ENCODE measurements around the gene SORCS2.

The SORCS2 gene

DNA sequence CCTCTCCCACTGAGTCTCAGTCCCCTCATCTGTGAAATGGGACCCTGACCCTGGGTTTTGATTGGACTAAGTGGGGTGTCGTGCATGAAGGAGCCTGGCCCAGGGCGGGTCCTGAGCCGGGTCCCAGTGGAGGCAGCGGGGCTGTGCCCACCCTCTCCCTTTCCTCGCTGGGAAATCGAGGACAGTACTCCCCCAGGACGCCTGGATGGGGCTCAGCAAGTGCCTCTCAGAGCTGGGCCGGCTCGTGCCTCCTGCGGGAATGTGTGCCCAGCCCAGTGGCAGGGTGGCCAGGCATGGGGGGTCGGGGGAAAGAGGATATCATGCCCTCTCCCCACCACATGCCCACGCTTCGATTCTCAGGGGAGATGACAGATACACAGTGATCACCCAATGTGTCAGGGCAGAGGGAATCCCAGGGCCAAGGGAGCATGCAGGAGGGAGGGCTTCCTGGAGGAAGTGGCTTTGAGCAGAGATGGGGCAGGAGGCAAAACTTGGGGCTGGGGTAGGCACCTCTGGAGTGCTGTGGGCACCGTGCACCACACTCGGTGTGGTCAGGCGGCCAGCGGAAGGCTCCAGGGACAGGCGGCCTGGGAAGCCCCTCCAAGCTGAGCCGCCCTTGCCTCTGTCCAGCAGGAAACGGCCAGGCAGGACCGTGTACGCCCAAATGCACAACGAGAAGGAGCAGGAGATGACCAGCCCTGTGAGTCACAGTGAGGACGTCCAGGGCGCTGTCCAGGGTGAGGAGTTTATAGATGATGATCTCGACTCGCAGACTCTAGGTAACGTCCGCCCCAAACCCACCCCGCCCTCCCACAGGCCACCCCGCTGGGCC, 544.3 kb downstream of the SORCS2 start:
- DNase-seq (ENCODE audit: low spot score) (no peak), FAIRE-seq (no peak)

GRCh38 chr4:7737268-7737645, 544.9 kb downstream of the SORCS2 start:
- no peak for FAIRE-seq
- DNase-seq (ENCODE audit: low spot score): no peak

DNA sequence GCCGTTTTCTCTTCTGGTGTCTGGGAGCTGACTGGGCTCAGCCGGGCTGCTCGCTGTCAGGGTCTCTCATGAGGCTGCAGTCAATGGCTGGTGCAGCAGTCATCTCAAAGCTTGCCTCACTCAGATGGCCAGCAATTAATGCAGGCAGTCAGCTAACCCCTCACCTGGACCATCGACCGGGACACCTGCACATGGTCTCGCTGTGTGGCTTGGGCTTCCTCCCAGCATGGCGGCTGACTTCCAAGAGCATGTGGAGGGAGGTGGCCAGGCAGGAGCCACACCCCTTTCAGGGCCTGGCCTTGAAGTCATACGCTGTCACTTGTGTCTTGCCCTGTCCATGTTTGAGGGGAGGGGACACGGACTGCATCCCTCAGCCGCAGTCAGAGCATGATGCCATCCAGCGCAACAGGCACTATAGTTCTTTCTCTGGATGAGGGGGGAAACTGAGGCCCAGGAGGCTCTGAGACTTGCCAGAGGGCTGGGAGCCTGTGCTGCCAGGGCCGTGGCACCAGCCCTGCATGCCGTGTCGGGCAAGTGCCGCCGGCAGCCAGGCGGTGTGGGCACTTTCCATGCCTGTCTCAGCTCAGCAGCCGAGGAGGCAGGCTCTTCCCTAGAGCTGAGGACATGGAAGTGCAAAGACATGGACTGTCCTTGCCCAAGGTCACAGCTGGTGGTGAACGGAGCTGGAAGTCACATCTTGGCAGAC, 545.6 kb downstream of the SORCS2 start:
- FAIRE-seq (no peak), DNase-seq (ENCODE audit: low spot score) (no peak)

- no peak for DNase-seq (ENCODE audit: low spot score)
- no peak for FAIRE-seq
Measured at GRCh38 chr4:7738458-7739076, 546.2 kb downstream of the SORCS2 start.

GRCh38 chr4:7739077-7739917, 547.0 kb downstream of the SORCS2 start:
- no peak for FAIRE-seq
- no peak for DNase-seq (ENCODE audit: low spot score)

DNA sequence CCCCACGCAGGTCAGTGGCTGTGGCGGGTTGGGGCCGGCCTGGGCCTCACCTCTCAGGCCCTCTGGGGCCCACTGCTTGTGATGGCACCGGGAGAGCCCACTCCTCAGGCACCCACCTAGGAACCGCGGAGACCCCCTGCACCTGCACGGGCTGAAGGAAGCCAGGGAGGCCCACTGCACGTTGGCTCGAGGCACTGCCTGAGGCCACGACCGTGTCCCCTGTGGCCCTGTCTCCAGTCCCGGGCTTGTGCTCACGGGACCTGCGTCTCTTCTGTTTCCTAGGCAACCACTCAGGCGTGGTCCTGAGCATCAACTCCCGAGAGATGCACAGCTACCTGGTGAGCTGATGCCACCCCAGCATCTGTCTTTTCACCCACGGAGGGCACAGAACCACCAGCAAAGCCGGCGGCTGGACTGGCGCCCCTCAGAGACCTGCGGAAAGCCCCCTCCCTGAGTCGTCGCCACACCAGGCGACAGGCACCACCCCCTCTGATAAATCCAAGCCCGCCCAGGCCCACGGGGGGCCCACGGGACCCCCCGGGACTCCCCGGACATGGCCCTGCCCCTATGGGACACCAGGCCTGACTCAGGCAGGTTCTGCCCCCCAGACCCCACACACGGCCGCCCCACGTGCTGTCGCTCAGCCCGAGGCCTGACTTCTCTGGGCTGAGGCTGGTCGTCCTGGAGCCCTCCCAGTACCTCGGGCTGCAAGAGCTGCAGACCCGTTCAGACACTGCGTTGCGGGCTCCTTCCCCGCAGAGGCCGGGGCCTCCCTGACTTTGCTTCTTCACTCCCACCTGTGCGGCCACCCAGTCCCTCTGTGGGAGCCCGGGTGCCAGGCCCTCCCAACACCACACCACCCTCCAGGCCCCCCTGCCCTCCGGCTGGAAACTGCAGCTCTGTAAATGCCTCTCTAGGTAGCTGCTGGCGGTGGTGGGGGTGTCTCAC, 547.9 kb downstream of the SORCS2 start:
- FAIRE-seq: no peak
- no peak for DNase-seq (ENCODE audit: low spot score)

DNA sequence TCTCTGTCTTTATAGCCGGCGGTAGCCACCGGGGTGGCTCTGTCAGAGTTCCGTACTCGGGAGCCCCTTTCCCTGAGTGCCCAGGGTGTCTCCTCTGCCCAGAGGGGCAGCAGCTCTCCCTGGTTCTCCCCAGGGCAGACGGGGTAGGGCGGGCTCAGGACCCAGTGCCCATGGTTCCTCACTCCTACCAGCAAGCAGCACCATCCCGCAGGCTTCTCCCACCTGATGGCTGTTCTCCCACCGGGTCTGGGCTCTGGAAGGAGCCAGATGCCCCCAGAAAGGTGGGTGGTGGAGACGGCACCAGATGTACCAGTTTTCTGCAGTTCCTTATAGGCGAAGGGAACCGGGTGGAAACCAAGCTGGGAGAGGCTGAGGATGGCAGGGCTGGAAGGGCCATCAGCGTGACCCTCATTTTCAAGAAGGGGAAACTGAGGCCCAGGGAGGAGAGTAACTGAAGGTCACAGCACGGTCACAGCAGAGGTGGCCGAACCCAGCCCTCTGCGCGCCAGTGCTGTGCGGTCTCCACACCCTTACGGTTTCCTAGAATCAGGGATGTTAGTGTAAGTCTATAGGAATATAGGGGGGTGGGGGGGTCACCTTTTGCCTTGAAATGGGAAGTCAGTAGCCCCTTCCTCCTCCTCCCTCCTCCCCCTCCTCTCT, 548.7 kb downstream of the SORCS2 start:
- DNase-seq (ENCODE audit: low spot score): no peak
- FAIRE-seq: no peak

- FAIRE-seq (no peak), DNase-seq (ENCODE audit: low spot score) (no peak)
Measured at GRCh38 chr4:7741946-7742806, 549.8 kb downstream of the SORCS2 start.

GRCh38 chr4:7742807-7743280, 550.5 kb downstream of the SORCS2 start:
- DNase-seq (ENCODE audit: low spot score) (no peak), FAIRE-seq (no peak)

GRCh38 chr4:7744142-7744804, 551.9 kb downstream of the SORCS2 start:
- DNase-seq (ENCODE audit: low spot score) (no peak), FAIRE-seq (no peak)

DNA sequence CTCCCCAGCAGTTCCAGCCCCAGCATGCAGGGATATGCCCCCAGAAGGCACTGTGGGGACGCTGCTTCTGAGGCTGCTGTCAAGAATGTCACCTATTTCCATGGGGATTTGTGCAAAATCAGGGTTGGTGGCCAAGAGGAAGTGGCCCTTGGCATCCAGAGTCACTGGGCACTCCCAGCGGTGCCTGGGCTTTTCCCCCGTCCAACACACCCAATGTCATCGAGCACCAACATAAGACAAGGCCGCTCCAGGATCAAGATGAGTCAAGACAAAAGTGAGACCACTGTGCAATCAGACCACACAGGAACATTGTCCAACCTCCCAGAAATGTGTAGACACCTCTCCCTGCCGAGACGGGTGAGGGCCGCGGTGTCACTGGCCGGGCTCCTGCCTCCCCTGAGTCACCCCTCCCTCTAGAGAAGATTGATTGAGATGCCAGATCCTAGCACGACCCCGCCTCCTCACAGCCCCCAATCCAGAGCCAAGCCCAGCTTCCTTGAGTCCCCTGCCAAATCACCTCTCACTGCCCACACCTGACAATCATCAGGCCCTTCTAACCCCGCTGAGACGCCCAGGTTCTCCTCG, 553.1 kb downstream of the SORCS2 start:
- FAIRE-seq: no peak
- no peak for DNase-seq (ENCODE audit: low spot score)

GRCh38 chr4:7746351-7747061, 554.2 kb downstream of the SORCS2 start:
- no peak for FAIRE-seq
- no peak for DNase-seq (ENCODE audit: low spot score)

DNA sequence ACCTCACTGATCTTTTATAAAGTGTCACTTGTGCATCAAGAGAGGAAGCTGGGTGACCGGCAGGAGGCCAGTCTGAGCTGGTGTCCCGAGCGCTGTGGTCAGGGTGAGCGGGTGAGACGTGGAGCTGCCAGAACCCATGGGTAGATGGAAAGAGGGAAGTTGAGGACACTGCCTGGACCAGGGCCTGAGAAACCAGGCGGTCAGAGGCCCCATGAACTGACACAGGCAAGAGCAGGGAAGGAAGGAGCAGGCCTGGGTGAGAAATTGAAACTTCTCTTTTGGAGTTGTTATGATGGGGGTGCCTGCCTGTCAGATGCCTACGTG, 554.7 kb downstream of the SORCS2 start:
- no peak for FAIRE-seq

GRCh38 chr4:7747566-7747965, 555.2 kb downstream of the SORCS2 start:
- no peak for FAIRE-seq
- no peak for DNase-seq (ENCODE audit: low spot score)

More for the DNA sequence above, 554.7 kb downstream of the SORCS2 start:
- no peak for DNase-seq (ENCODE audit: low spot score)

DNA sequence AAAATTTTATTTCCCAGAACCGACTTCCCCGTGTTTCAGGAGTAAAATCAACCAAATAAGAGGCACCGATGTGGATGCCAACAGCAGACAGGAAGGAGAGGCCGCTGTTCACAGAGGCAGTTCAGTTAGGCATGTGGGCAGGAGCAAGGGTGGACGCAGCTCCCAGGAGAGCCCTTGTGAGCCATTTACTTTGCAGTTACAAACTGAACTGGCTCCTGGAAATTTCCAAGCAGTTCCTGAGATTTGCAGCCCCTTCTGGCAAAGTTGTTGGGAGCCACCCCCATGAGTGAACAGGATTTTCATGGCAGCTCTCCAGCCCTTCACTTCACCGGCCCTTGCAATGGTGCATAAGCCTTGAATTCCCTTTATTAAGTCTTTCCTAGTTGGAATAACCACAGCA, 558.2 kb downstream of the SORCS2 start:
- DNase-seq (ENCODE audit: low spot score): no peak
- FAIRE-seq: no peak

DNA sequence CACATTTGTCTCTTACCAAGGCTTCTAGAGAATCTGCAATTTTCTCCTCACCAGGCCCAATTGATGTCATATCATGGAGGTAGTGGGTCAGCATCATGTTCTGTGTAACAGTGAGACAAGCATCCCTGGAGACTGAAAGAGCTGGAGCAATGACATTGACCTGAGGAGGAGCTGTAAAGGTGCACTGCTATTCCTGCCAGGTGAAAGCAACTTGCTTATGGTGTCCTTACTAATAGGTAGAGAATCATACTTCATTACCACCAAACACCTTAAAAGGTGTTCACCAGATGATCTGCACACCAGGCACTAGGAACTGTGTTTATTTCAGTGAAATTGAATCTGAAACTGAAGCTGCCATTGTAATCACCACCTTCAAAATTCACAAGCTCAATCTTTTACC, 558.6 kb downstream of the SORCS2 start:
- DNase-seq (ENCODE audit: low spot score) (no peak), FAIRE-seq (no peak)

GRCh38 chr4:7752649-7753048, 560.3 kb downstream of the SORCS2 start:
- DNase-seq (ENCODE audit: low spot score) (no peak), FAIRE-seq (no peak)
